ENCODE data around the gene TMEM150A. TPM values are rescaled to one million over a fixed set of nuclear protein-coding genes. Genes with fewer than 3 reads are reported as not detected.

TMEM150A gene
- total and polyA plus RNA-seq, 2 of the 4 experiments (the other 2 are of a cell fraction), result 4.8 to 16.3 TPM

DNA sequence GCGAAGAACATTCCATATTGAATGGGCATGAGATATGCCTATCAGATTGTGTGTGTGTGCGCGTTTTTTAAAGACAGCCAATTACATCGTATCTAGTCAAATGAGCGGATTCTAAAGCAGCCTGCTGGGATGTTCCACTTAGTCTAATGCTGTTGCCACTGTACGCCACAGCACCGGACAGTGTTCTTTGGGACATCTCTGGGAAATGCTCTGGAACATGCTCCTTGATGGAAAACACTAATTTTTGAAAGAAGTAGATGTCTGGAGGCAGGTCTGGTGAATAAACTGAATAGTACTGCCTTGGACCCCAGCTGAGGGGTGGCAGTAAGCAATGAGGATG, 3.6 kb upstream of the TMEM150A start:
- ATAC-seq (ENCODE audit: low read depth) (no peak), DNase-seq (no peak)
- Histone ChIP-seq H3K27me3 (ENCODE audit: control insufficient read depth, insufficient read depth, low read length) (no peaks in the 10 kb centered on the region), H3K79me1 (ENCODE audit: low read depth in 1 of 2, low read length in 2 of 2) (peaks cover 31 to 78% of the 10 kb centered on the region in 2 experiments), H2BK15ac (ENCODE audit: low read depth, low read length) (peak overlapping the region; percentile 55; the same call in 2 of the 3 replicates), H4K5ac (ENCODE audit: low read depth, low read length) (peak overlapping the region; percentile 39), H3K9me1 (ENCODE audit: insufficient read depth, low read length) (peaks cover 33% of the 10 kb centered on the region), H2BK120ac (ENCODE audit: low read depth, low read length) (peak overlapping the region; percentile 28), H3K18ac (ENCODE audit: low read depth, low read length) (peak overlapping the region; percentile 49), H3K4ac (ENCODE audit: low read depth, low read length) (peak overlapping the region; percentile 55), H2AK9ac (replicated peaks; ENCODE audit: low read depth, low read length, poor library complexity) (peak overlapping the region; percentile 5), H3K27ac (ENCODE audit: insufficient read depth, low read length) (peak overlapping the region; percentile 90), H3K23ac (ENCODE audit: low read depth, low read length) (peak overlapping the region; percentile 11; the same call in 1 of the 2 replicates), H2AFZ (replicated peaks; ENCODE audit: low read length, poor library complexity) (no peak overlapping the region), H3K9ac (ENCODE audit: low read depth, low read length) (peak overlapping the region; percentile 24; the same call in 1 of the 2 replicates), H2AK5ac (ENCODE audit: low read depth, low read length) (peak overlapping the region; percentile 71), H3K36me3 (ENCODE audit: control insufficient read depth, insufficient read depth, low read length) (peaks cover 21% of the 10 kb centered on the region), H3K9me3 (ENCODE audit: control insufficient read depth, insufficient read depth, low read length) (no peaks in the 10 kb centered on the region), H4K91ac (ENCODE audit: insufficient read depth, low read depth, low read length) (peak overlapping the region; percentile 17; the same call in 1 of the 2 replicates), H4K20me1 (ENCODE audit: insufficient read depth, low read length) (peaks cover 11% of the 10 kb centered on the region; the same call in 1 of the 2 replicates), H3K4me3 (ENCODE audit: insufficient read depth, low read depth, low read length) (no peak overlapping the region), H3K4me1 (ENCODE audit: control insufficient read depth, insufficient read depth, low read length) (peaks cover 25% of the 10 kb centered on the region), H2BK5ac (ENCODE audit: low read depth, low read length, poor library complexity, severe bottlenecking) (peak overlapping the region; percentile 77), H3K4me2 (ENCODE audit: low read depth, low read length) (peak overlapping the region; percentile 56), H2BK20ac (ENCODE audit: low read depth, low read length) (peak overlapping the region; percentile 19), H3K56ac (ENCODE audit: extremely low read depth, insufficient read depth, low read length) (0 out of 2 replicates have a peak overlapping the region, but pooled peaks have one; percentile 21), H4K8ac (ENCODE audit: low read depth in 2 of 2, low read length in 2 of 2) (peak overlapping the region in 1 of 2 experiments; percentile 29; a peak in 2 of 4 replicates), H3K14ac (replicated peaks; ENCODE audit: low read depth, low read length) (peak overlapping the region; percentile 49)
- no peak for TF ChIP-seq CEBPB (IDR thresholded peaks at IDR 0.05; ENCODE audit: low read depth, low read length)
- dilution Hi-C loops (cut with HindIII; ENCODE audit: low sequenced_read_pairs, unreplicated experiment), result no loop called here
- BruUV-seq (replicated peaks), result no TSS peak
- 53% methylated on average over 2 of the region's 7 CpGs; no CpG with 5 or more reads in 1 of the 2 experiments for WGBS, 2 experiments (ENCODE audit: extremely low coverage in 2 of 2, insufficient read length in 1 of 2)
- ChIA-PET POLR2A (ENCODE audit: unreplicated experiment) (interaction anchor here (0.5 to 2.3 kb wide), 2 partner anchors 11 to 17 kb away, joined by 3 to 14 read pairs; partner anchors contain the start of gene RNF181), CTCF (interaction anchor here (1.5 kb wide), 1 partner anchor 31 kb away, joined by 3 read pairs; no protein-coding TSS in a partner anchor)
- in situ Hi-C loops (cut with MboI; ENCODE audit: low sequenced_read_pairs), result no loop called here
- intact Hi-C loops (cut with micrococcal nuclease), result no loop called here

Data from IMR-90 (cell line).